SU-DHL-6 (cell line): ENCODE results near the gene GABRP.

Experiments
- H2AFZ ChIP-seq: fragments of 200-600 bp; sonication (generic); 2 replicates; pipeline ENCODE4 v1.6.1; 2014; ENCODE audit warnings: low read depth, mild to moderate bottlenecking, moderate library complexity, mixed read lengths, antibody characterized with exemption, low read length; ENCODE audit not compliant: severe bottlenecking
- H3F3A ChIP-seq: fragments of 200-600 bp; shearing (Covaris generic); 2 replicates; pipeline ENCODE4 v1.6.0; 2016; ENCODE audit warnings: antibody characterized with exemption, mild to moderate bottlenecking; ENCODE audit not compliant: insufficient read depth
- H3K27ac ChIP-seq: fragments of 200-600 bp; sonication (generic); 2 replicates; pipeline ENCODE4 v1.5.1; 2016; ENCODE audit warnings: low read depth, mild to moderate bottlenecking, low read length, moderate library complexity, mixed read lengths
- H3K27me3 ChIP-seq: fragments of 200-600 bp; sonication (generic), shearing (Covaris generic); 2 replicates; pipeline ENCODE4 v1.6.0; 2014; ENCODE audit warnings: mild to moderate bottlenecking, low read length
- H3K36me3 ChIP-seq: fragments of 200-600 bp; sonication (generic); 2 replicates; pipeline ENCODE4 v1.6.1; 2014; ENCODE audit warnings: mild to moderate bottlenecking, low read length, mixed read lengths
- H3K4me2 ChIP-seq: fragments of 300-600, 200-600 bp; shearing (Covaris generic), sonication (generic); 2 replicates; pipeline ENCODE4 v1.6.0; 2014; ENCODE audit warnings: low read length, low read depth, mild to moderate bottlenecking; ENCODE audit not compliant: poor library complexity, severe bottlenecking
- H3K4me3 ChIP-seq: fragments of 200-600 bp; sonication (generic); 2 replicates; pipeline ENCODE4 v1.5.1; 2014; ENCODE audit warnings: antibody characterized with exemption, low read length, mild to moderate bottlenecking, mixed read lengths; ENCODE audit not compliant: insufficient read depth, poor library complexity, severe bottlenecking
- H3K79me2 ChIP-seq: fragments of 200-600 bp; sonication (generic); 2 replicates; pipeline ENCODE4 v1.6.1; 2014; ENCODE audit warnings: mild to moderate bottlenecking, low read length, moderate library complexity; ENCODE audit not compliant: insufficient read depth
- H3K9ac ChIP-seq: fragments of 200-600 bp; sonication (generic); 2 replicates; pipeline ENCODE4 v1.7.0; 2014; ENCODE audit warnings: mild to moderate bottlenecking, low read length
- H3K9me2 ChIP-seq: fragments of 200-600 bp; sonication (generic); replicated peaks from 2 replicates; pipeline ENCODE4 v1.6.1; 2014; ENCODE audit warnings: low read length; ENCODE audit not compliant: insufficient read depth
- H3K9me3 ChIP-seq: fragments of 200-600 bp; sonication (generic); 2 replicates; pipeline ENCODE4 v1.6.1; 2014; ENCODE audit warnings: low read length, mixed read lengths; ENCODE audit not compliant: insufficient read depth
- H4K20me1 ChIP-seq: fragments of 200-600 bp; sonication (generic); 2 replicates; pipeline ENCODE4 v1.6.1; 2014; ENCODE audit warnings: low read depth, mild to moderate bottlenecking, antibody characterized with exemption, low read length, moderate library complexity, mixed read lengths
- EZH2phosphoT487 ChIP-seq: fragments of 200-600 bp; sonication (generic), shearing (Covaris generic); conservative IDR thresholded peaks from 2 replicates; pipeline ENCODE4 v1.6.1; 2018; ENCODE audit warnings: mild to moderate bottlenecking, antibody characterized with exemption, low read length, moderate library complexity, mixed read lengths
- TF ChIP-seq, protein P1 (sequence below): fragments of 200-600 bp; sonication (generic); IDR thresholded peaks from one replicate; pipeline ENCODE4 v1.5.1; 2017; ENCODE audit warnings: antibody characterized with exemption, mild to moderate bottlenecking, low read length, moderate library complexity; ENCODE audit not compliant: insufficient read depth, poor library complexity, severe bottlenecking

The GABRP gene

GRCh38 chr5:170757182-170757601 is 26.3 kb upstream of the GABRP start:
- H3K9me2 ChIP-seq, result no peaks in the 10 kb centered on the region
- H3K4me3 ChIP-seq, result no peak overlapping the region
- H3K9me3 ChIP-seq, result no peaks in the 10 kb centered on the region
- H3K27ac ChIP-seq, result no peak overlapping the region
- H3K4me2 ChIP-seq, result no peak overlapping the region
- no peaks in the 10 kb centered on the region for H3K36me3 ChIP-seq
- no peaks in the 10 kb centered on the region for H4K20me1 ChIP-seq
- TF ChIP-seq, protein P1, sequence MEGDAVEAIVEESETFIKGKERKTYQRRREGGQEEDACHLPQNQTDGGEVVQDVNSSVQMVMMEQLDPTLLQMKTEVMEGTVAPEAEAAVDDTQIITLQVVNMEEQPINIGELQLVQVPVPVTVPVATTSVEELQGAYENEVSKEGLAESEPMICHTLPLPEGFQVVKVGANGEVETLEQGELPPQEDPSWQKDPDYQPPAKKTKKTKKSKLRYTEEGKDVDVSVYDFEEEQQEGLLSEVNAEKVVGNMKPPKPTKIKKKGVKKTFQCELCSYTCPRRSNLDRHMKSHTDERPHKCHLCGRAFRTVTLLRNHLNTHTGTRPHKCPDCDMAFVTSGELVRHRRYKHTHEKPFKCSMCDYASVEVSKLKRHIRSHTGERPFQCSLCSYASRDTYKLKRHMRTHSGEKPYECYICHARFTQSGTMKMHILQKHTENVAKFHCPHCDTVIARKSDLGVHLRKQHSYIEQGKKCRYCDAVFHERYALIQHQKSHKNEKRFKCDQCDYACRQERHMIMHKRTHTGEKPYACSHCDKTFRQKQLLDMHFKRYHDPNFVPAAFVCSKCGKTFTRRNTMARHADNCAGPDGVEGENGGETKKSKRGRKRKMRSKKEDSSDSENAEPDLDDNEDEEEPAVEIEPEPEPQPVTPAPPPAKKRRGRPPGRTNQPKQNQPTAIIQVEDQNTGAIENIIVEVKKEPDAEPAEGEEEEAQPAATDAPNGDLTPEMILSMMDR, result no peak
- no peak for TF ChIP-seq EZH2phosphoT487
- no peaks in the 10 kb centered on the region for H3K79me2 ChIP-seq
- H3K9ac ChIP-seq, result no peak overlapping the region
- H2AFZ ChIP-seq, result no peak overlapping the region
- no peaks in the 10 kb centered on the region for H3K27me3 ChIP-seq
- H3F3A ChIP-seq, result no peaks in the 10 kb centered on the region

DNA sequence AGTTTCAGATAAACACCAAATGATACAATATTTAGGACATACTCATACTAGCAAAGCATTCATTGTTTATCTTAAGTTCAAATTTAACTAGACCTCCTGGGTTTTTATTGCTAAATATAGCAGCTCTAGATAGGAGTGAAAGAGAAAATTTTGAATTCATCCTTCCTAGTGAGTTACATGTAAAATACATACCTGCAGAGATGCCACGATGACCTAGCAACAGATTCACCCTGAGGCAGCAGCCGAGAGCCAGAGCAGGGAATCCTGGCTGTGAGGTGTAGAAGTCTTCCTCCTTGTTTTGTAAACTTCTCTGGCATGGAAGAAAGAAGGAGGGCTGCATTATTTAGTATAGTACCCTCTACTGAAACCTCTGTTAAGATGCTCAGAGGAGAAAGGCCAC is 25.9 kb upstream of the GABRP start:
- Histone ChIP-seq H3F3A (no peaks in the 10 kb centered on the region), H3K4me3 (no peak overlapping the region), H3K9me3 (no peaks in the 10 kb centered on the region), H3K9me2 (no peaks in the 10 kb centered on the region), H3K79me2 (no peaks in the 10 kb centered on the region), H3K27ac (no peak overlapping the region), H3K36me3 (no peaks in the 10 kb centered on the region), H4K20me1 (no peaks in the 10 kb centered on the region), H3K9ac (no peak overlapping the region), H2AFZ (no peak overlapping the region), H3K27me3 (no peaks in the 10 kb centered on the region), H3K4me2 (no peak overlapping the region)
- TF ChIP-seq, protein P1, result no peak
- TF ChIP-seq EZH2phosphoT487, result no peak

- TF ChIP-seq, protein P1, result no peak
- TF ChIP-seq EZH2phosphoT487, result no peak
These were observed 25.0 kb upstream of the GABRP start for GRCh38 chr5:170758481-170758880.

More at GRCh38 chr5:170758481-170758880, 25.0 kb upstream of the GABRP start:
- Histone ChIP-seq H3K27me3 (no peaks in the 10 kb centered on the region), H3K9me2 (no peaks in the 10 kb centered on the region), H3K36me3 (no peaks in the 10 kb centered on the region), H3K9ac (no peak overlapping the region), H3F3A (no peaks in the 10 kb centered on the region), H3K4me3 (no peak overlapping the region), H3K9me3 (no peaks in the 10 kb centered on the region), H3K4me2 (no peak overlapping the region), H3K27ac (no peak overlapping the region), H4K20me1 (no peaks in the 10 kb centered on the region), H3K79me2 (no peaks in the 10 kb centered on the region), H2AFZ (no peak overlapping the region)
